ENCODE results near the gene SGMS1.

The SGMS1 gene

GRCh38 chr10:50613150-50613549 is 10.6 kb downstream of the SGMS1 start:
- no peak for DNase-seq (ENCODE audit: low spot score)

GRCh38 chr10:50610368-50610767 is 13.4 kb downstream of the SGMS1 start:
- DNase-seq (ENCODE audit: low spot score): no peak

- DNase-seq (ENCODE audit: low spot score): no peak
Measured at GRCh38 chr10:50607356-50607925, 16.3 kb downstream of the SGMS1 start.

- no peak for DNase-seq (ENCODE audit: low spot score)
Measured at GRCh38 chr10:50605951-50606270, 17.8 kb downstream of the SGMS1 start.

DNA sequence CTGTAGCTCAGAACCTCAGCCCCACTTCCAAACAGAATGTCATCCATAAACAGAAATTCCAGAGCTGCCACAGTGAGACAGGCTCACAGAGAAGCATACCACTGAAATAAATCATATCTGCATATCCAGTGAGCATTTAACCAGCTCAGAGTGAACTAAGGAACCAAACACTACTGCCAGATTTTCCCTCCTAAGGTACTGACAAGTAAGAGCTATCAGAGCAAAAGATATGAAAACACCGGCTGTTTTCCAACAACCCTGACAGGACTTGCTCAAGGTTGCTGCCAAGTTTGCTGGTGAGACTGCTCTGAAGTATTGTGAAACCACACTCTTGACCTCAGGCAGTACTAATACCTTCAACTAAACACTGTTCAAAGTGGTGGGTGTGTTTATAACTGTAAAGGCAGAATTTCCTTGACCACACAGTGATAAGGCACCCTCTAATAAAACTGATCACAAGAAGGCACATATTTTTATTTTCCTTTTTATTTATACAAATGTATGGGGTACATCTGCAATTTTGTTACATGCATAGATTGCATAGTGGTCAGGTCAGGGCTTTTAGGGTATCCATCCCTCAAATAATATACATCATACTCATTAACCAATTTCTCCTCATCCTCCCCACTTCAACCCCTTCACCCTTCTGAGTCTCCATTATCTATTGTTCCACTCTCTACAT is 18.3 kb downstream of the SGMS1 start:
- no peak for DNase-seq (ENCODE audit: low spot score)

DNA sequence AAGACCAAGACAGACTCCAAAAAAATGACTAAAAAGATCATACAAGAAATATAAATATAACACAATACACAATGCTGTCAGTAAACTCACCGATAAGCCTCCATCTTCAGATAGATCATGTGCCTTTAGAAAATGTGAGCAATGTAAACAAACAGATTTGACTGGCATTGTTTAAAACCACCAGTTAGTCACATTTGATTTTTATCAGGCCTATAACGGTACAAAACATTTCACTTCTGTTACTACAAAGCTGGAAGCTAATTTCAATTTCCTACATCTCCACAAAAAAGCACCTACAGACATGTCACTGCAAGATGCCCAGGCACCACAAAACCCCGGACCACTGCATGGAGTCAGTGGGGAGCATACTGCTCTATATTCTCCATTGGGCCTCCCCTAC is 18.9 kb downstream of the SGMS1 start:
- DNase-seq (ENCODE audit: low spot score): peak; percentile 16

- DNase-seq (ENCODE audit: low spot score): no peak
Measured at GRCh38 chr10:50604049-50604640, 19.6 kb downstream of the SGMS1 start.

GRCh38 chr10:50603151-50603850 is 20.5 kb downstream of the SGMS1 start:
- DNase-seq (ENCODE audit: low spot score): no peak

DNA sequence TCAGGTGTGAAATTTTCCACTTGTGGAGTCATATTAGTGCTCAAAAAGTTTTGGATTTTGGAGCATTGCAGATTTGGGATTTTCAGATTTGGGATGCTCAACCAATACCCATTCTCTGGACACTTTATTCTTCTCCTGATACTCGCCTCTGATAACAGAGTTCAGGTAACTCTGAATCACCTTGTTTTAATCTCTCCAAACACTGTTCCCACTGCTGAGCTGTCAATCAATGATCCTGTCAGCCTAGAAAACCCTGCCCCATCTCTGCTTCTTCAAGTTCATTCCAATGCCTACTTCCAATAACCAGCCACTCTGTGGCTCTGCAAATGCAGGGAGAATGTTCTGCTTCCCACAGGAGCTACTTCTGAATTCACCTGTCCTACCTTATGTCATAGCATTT is 21.8 kb downstream of the SGMS1 start:
- DNase-seq (ENCODE audit: low spot score): no peak

GRCh38 chr10:50600831-50601477 is 22.8 kb downstream of the SGMS1 start:
- DNase-seq (ENCODE audit: low spot score): no peak

GRCh38 chr10:50600286-50600685 is 23.5 kb downstream of the SGMS1 start:
- DNase-seq (ENCODE audit: low spot score): no peak

DNA sequence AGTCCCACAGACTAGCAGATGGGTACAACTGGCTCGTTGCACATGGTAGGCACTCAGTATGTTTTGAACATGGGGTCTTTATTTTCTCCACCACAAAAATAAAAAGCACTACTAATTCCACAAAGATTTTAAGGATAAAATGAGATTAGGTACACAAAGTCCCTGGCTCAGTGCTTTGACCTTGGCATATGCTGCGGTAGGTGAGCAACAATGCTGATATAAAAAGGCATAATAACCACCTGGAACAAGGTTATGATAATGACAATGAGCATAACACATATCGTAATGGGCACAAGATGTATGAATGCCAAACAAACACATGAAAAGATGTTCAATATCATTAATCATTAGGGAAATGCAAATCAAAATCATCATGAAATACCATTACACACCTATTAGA is 26.9 kb downstream of the SGMS1 start:
- DNase-seq (ENCODE audit: low spot score): no peak

GRCh38 chr10:50596456-50596855 is 27.3 kb downstream of the SGMS1 start:
- DNase-seq (ENCODE audit: low spot score): no peak

DNA sequence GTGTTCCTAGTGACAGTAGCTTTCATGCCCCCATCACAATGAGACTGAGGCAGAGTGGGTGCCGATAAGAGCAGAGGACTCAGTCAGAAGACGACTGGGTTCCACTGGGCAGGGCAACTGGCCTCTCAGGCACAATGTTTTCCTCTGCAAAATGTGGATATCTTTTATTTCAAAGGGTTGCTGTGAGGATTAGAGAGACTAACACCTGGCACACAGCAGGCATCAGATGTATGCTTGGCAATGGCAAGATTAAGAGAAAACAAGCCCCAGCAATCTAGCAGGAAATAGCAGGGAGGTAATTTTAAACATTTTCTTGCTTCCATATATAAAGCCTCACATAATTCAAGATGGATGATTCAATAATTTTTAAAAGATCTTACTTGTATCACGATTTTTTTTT is 28.0 kb downstream of the SGMS1 start:
- DNase-seq (ENCODE audit: low spot score): no peak

- no peak for DNase-seq (ENCODE audit: low spot score)
Measured at GRCh38 chr10:50593523-50594376, 30.0 kb downstream of the SGMS1 start.

DNA sequence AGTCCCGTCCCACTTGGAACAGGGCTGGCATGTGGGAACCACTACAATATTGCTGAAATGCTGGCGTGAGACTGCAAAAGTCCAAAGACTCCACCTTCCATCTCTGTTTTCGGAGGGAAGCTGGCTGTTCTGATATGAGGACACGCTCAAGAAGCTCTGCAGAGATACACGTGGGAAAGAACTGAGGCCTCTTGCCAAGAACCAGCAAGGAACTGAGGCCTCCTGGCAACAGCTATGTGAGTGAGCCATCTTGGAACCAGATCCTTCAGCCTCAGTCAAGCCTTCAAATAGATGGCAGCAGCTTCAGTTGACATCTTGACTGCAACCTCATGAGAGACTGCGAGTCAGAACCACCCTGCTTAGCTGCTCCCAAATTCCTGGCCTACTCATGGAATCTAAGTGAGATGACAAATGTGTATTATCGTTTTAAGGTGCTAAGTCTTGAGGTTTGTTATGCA is 30.8 kb downstream of the SGMS1 start:
- DNase-seq (ENCODE audit: low spot score): no peak

DNA sequence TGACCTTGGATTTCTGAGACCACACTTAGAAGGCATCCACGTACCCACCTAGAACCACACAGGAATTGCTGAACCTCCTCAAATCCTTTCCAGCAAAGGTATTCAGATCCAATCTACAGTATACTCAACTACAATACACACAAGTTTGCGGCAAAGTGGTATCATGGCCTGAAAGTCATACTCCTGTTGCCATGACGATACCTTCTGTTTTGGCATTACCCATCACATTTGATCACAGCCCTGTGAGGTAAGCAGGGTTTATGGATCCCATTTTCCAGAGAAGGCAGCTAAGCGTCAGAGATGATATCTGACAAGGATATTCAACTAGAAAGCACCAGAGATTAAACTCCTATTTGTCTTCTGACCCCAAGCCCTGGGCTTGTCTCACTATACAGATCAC is 32.8 kb downstream of the SGMS1 start:
- DNase-seq (ENCODE audit: low spot score): no peak

- no peak for DNase-seq (ENCODE audit: low spot score)
Measured at GRCh38 chr10:50586740-50587088, 37.0 kb downstream of the SGMS1 start.

DNA sequence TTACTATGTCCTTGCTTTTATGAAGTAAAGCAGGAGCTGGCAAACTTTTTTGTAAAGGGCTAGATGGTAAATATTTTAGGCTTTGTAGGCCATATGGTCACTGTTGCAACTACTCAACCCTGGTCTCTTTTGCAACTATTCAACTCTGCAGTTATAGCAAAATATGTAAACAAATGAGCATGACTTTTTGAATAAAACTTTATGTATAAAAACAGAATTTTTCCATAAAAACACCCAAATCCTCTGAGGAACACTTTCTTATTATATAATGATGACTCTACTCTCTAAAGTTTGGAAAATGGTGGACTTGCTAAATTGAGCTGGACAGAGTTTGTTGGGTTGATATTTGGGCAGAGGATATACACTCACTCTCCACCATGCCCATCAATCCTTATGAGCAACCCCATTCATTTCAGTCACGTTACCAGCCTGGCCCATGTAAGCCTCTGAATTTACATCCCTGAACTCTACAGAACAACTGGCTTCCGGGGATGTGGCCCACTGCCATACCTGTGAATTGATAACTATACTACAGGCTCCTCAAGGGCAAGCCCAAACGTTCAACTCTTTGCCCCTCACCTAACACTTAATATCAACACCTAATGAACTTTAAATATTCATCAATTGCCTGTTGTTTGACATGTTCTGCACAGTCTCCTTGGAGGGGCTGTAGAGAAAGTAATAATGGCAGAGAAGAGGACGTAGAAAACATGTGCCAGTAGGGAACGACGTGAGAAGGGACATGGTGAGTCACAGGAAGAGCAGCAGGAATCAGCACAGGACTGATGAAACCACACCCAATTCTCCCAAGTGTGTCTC is 37.6 kb downstream of the SGMS1 start:
- DNase-seq (ENCODE audit: low spot score): no peak

DNA sequence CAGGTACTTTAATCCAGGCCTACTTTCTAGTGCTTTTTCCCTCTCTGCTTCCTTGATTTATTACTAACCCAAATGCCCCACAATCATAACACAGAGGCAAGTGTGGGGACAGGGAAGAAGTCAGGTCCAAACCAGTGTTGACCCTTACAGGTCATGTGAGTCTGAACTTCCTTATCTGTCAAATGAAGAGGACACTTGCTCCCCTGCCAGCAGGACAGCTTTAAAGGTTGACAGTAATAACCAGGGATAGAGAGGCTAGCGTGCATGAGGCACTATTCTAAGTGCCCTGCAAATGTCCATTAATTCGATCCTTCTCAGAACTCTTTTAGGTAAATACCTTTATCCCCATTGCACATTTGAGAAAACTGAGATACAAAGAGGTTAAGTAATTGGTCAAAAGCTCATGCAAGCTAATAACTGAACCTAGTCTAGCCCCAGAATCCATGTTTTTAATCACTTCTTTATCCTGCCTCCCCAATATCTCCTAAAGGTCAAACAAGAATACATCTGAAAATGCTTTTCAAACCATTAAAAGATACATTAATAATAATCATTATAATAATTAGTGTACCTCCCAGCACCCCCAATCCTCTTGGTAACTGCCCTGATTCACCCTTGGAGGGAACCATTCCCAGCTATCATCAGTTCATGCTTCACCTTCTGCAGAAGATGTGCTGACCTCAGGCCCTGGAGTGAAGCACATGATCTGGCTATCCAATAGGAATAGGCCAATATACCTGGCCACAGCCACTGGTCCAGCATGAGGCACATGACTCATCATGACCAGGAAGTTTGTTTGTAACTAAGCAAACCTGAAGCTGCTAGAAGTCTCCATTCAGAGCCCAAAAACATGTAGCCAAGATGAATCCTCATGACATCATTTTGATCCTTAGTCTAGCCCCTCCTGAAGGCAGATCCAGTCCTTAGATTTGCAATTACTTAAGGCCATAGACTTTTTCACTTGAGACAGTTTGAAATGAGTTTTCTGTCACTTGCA is 40.7 kb downstream of the SGMS1 start:
- DNase-seq (ENCODE audit: low spot score): no peak

Measured in CD4-positive, alpha-beta T cell treated with Interleukin-15 for 4 hours (primary cell).